Endometrium (tissue), 2 donors: Measurements from ENCODE around the gene SLC43A2.

Experiments used
- FAIRE-seq: peaks from 2 replicates; lab custom pipeline; 2012; peaks lifted over from hg19 to GRCh38; lab: Jason Lieb, UNC
- donor health status: control.
- donor health status: control.

Gene SLC43A2

DNA sequence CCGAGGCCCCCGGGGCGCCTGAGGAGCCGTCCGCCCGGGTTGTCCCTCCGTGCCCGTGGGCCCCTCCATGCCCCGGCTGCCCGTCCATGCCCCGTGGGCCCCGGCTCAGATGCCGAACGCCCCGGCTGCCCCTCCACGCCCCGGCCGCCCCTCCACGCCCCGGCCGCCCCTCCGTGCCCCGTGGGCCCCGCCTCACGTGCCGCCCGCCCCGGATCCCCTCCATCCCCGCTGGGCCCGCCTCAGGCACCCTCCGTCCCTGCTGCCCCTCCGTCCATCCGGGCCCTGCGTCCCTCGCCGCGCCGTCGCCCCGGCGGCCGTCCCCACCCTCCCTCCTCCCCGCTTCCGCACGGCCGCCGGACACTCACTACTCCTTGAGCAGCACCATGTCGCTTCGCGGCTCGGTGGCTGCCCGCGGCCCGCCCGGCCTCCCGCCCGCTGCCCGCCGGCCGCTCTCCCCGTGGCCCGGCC, 66.4 kb downstream of the SLC43A2 start:
- FAIRE-seq, result no peak

DNA sequence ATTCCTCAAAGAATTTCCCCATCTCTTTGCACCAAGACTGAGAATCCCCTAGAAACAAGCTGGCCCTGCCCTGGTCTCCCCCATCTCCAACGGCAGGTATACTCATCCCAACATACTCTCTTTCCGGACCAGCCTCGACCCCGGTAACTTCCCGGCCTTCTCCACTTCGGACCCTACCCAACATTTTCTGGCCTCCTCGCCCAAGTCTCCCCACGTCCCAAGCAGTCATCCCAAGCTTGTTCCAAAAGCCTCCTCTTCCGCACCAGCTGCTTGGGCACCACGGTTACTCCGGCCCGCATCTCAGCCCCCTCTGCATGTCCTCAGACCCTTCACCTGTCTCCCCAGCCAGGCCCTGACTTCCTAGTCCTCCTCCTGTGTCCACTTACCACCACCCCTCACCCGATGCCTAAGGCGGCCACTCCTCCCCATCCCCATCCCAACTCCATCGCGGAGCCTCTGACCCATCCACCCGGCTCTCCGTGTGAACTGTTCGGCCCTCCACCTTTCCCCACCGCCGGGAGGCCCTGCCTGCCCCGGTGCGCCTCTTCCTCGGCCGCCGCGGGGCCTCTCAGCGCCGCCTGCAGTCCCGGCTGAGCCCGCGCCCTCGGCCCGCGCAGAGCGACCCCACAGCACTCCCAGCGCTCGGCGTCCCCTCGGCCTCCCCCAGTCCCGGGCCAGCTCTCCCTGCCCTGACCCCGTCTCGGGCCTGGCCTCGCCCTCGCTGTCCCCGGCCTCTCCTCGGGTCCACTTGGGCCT, 67.0 kb downstream of the SLC43A2 start:
- no peak for FAIRE-seq

DNA sequence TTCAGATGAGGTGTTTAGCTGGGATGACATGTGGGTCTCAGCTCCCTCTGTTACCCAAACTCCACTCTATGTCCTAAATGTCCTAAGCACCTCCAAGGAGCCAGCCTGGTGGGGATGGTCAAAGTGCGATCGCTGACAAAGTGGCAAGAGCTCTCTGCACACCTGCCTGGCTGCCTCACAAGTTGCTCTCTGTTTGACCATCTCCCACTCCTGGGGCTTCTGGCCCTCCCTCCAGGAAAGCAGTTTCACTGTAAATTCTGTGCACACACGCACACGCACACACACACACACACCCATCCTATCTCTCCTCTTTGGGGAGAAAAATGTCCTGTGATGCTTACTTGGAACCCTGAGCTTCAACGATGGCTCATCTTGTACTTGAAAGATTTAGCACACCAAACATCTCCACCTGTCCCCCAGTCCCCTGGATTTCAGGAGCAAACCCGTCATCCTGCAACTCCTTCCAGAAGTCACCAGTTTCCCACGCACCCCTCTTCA, 67.7 kb downstream of the SLC43A2 start:
- no peak for FAIRE-seq

DNA sequence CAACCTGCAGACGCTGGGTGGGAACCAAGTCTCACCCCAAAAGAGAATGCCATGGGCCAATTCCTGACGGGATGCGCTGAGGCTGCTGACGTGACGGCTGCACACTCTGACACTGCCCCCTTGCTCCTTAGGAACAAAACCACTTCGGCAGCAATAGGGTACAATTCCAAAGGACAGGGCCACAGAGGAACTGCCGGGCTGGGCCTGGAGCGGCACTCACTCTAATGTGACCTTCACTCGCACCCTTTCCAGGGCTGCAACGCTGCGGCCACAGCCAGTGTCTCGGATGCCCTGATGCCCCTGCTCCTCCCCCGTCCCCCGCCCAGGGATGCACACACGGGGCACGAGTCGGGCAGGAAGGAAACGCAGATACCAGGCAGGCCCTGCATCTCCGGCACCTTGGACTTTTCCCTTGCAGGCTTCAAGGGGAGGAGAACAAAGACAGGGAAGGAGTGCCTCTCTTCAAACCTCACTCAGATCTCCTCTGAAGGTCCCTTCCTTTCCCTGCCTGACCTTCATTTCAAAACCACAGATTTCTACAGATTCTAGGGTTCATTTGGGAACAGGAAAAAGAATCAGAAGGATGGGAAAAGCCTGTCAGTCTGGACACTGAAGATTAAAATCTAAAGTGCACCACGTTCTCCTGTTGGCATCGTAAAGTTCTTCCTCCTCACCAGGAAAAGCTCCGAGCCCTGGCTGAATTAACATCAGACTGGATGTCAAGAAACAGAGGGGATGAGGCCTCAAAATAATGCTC, 68.4 kb downstream of the SLC43A2 start:
- no peak for FAIRE-seq

DNA sequence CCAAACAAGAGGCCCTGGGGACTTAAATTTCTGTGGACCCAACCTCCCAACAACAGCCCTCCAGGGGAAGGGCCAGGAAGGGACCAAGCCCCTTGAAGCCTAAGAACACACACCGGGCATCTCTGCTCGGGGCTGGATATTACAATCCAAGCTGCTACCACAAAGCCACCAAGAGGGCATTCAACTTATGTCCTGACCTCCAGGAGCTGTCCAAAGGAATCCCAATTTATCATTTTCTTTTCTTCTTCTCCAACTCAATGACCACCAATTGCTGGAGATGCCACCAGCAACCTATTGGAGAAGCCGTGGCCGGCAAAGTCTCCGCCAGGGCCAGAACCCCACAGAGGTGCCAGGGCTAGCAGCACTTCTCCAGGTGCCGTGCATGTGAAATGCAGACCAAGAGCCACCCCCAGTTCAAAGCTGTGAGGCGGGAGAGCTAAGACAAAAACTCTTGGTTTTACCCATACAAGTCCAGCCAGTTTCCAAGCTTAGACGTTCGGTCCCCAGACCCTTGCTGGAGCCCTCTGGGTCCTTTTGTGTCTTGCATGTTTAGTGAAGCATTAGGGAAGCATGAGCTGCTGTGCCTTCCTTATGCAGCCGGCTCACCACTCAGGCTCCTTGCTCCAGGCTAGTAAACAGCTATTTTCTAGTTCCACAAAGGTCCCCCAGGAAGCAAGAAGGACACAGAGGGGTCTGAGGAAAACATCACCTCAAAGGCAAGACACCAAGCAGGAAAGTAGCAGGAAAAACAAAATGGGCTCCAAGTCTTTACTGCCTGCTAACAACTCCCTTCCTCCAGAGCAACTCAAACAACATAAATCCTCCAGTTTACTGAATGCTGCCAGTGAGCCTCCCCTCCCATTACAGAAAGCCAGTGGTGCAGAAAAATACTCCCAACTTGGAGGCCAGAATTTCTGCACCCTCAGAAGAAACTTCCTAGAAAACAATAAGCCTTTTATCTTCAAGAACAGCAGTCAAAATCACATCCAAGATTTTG, 69.3 kb downstream of the SLC43A2 start:
- FAIRE-seq, result no peak

DNA sequence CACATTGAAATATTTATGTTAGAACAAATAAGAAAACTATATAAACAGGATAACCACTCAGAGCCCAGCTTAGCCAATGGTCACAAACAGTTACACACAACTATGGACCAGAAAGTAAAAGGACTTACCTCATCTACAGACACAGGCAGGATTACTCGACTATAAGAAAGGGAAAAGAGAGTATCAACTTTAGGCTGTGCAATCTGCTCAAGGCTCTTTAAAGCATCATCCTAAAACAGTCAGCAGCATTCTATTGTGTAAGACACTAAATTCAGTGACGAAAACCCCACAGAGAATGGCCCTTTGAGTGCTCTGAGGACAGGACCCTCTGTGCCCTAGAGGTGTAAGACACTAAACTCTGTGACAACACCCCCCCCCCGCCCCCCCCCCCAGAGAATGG, 70.2 kb downstream of the SLC43A2 start:
- no peak for FAIRE-seq

DNA sequence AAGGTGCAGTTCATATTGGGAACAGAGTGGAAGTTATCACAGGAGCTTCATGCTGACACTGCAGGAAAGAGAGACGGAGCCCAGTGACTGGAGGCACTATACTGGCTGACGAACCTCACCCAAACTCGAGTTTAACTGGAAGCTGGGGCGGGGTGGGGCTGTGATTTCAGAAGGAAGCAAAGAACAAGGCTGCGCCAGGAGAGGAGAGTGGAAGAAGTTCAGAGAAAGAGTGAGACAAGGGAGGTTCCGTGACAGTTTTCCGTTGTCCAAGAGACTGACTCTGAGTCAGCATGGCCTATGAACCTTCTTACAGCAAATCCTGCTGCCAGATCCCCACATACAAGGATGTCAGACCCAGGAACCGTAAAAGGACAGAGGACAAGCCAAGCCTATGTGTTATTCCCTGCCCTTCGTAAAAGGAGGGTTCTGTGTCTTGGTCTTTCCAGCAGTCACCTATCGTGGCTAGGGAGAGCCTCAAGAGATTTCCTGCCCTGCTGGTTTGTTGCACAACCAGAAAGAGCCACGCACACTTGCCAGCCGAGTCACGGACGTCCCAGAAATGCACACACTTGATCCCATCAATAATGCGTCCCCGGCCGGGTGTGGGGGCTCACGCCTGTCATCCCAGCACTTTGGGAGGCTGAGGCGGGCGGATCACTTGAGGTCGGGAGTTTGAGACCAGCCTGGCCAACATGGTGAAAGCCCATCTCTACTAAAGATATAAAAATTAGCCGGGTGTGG, 71.1 kb downstream of the SLC43A2 start:
- FAIRE-seq, result no peak

DNA sequence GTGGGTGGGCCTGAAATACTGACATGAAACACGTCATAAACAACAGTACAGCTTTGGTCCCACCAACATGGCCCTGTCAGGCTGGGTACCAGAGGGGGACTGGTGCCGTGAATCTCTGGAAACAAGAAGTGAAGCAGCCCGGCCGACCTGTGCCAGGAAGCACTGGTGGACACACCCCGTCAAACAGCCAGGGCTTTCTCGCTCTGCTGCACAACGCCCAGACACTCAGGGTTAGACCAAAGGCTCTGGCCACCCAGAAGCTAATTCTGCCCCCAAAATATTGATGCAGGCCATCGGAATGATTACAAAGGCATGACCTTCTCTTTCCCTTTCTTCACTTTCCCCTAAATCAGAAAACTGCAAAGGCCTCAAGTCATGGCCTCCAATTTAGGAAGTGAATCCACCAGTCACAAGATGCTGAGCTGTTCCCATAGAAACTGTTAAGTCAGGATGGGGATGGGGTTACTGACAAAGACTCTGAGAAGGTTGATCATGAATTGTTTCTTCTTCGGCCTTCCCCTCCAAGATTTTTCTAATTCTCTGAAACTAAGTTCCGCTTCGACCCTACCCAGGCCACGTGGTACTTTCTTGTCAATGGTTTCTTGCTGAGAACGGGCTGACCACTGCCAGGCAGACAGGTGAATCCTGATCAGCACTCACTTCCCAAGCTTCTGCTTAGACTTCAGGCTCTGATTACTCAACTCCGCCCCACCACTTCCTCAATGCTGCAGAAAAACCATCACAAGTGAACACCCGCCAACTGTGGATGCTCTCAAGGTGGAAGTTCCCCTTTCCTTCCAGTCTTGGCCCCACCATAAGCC, 72.8 kb downstream of the SLC43A2 start:
- FAIRE-seq, result no peak

DNA sequence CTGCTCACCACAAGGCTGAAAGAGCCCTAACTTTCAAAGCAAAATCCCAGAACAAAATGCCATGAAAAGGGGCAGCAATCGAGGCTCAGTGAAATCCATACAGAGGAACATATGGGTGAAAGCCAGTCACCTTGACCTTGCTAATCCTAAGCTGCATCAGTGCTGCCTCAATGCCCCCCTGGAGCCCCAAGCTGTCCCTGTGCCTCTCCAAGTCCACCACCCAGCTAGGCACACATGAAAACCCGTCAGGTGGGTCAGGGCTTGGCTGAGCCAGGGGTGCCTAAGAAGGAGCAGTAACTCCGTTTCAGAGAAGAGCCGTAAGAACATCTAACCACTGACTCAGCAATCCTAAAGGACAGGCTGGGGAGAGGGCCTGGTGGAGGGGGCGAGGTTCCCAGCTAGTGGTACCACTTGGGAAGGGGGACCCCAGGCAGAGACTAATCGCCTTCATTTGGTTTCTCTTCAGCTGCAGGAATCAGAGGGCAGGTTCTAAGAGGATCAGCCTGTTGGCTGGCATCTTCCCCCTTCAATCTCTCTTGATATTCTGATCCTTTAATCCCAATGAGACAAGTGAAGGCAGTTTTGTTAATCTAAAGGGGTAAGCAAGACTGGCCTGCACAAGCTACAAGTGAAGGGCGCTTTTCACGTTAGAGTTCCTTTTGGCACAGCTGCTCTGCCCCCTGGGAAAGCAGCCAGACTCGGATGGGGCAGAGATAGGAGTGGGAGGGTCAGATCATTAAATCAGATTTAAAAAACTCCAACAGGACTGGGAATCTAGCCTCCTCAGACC, 73.7 kb downstream of the SLC43A2 start:
- FAIRE-seq, result no peak

DNA sequence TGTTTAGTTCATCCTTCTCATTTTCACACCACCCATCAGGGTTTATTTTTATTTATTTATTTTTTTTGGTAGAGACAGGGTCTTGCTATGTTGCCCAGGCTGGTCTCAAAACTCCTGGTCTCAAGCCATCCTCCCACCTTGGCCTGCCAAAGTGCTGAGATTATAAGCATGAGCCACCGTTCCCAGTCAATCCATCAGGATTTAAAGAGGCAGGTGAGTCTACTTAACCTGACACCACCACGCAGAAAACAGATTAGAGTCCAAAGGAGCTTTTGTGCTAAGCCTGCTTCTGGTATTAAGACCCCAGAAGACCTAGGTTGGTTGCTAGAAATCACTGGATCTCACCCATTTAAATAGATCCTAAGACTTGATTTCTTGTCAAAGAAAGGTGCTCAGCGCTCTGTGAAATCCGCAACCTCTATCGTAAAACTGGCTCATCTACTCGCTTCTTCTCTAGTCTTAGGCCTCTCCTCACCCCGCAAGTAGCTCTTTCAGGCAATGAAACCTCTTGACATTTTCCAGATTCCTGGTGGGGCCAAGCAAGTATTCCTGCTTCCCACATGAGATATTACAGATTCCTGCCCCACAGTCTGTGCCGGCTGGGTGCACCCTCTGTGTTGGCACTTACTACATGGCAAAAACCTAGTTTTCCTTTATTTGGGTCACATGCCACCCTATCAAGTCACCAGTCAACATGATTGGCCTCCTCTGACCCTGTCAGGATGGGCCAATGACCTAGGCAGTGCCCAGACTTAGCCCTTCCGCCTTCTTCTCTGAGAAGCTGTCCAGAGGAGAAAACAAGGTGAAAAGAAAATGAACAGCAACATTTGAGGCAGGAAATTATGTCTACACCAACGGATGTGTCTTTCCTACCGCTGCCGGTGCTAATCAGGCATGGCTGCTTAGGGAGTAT, 75.0 kb downstream of the SLC43A2 start:
- no peak for FAIRE-seq

DNA sequence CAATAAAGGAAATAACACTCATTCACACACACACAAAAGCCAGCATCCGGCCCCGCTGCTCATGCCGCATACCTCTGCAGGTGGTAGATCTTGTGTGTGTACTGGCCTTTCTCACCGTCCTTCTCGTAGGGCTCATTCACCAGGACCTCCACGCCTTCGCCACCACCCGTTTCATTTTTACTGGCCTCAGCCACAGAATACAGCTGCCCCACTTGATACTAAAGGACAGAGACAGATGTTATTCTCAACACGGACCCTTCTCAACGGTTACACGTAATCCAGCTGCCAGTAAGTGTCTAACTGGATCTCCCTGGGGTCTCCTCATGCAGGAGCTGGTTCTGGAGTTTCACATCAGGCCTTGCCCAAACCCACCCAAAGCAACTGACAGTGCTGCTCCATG, 75.7 kb downstream of the SLC43A2 start:
- no peak for FAIRE-seq

DNA sequence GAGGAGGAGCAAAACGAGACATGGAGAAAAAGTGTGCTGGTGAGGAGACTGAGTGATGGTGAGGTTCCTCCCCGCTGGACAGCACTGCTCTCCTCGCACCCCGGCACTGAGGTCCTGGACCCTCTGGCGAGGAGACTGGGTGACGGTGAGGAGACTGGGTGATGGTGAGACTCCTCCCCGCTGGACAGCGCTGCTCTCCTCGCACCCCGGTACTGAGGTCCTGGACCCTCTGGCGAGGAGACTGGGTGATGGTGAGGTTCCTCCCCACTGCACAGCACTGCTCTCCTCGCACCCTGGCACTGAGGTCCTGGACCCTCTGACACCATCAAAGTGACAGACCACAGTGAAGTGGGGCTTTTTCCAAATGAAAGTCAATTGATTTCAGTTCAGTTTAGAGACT, 76.9 kb downstream of the SLC43A2 start:
- FAIRE-seq, result no peak

DNA sequence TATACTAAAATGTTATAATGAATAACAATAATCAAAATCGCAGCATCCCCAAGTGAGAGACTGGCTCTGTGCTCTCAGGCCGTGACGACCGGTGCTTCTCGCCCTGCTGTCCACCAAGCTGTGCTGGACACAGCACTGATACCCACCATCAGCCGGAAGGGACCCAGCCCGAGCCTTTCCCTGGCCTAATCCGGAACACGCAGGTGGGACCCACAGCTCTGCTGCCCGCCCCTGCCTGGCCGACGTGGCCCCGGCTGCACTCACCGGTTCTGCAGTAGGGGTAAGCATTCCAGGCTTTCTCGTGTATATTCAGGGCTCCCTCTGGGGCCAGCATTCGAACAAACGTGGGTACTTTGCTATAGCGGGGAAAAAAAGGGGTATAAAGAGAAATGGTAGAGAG, 80.6 kb downstream of the SLC43A2 start:
- FAIRE-seq, result no peak

DNA sequence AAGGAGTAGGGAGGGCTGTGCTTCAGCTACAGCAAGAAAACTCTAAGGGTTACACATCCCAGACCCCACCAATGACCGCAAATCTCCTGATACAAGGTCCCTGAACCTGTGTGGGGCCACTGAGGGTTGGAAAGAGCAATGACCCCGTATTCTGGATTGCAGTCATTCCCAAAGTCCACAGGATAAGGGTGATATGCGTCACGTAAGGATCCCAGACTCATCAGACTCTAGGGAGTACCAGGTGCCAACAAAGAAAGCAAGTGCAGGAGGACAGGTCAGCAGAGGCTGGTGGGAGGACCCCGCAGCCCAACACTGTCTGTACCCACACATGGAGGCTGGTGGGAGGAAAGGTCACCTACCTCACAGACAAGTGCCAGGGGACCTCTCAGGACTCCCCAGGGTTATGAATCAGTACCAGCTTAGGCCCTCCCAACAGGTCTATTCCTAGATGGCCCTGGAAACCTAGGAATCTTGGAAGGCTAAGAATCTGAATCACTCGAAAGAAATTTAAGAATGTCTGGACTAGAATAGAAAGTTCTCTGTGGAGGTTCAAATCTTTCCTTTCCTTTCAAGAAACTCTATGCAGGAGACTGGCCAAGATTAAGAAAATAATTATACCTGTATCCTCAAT, 82.2 kb downstream of the SLC43A2 start:
- FAIRE-seq, result no peak

DNA sequence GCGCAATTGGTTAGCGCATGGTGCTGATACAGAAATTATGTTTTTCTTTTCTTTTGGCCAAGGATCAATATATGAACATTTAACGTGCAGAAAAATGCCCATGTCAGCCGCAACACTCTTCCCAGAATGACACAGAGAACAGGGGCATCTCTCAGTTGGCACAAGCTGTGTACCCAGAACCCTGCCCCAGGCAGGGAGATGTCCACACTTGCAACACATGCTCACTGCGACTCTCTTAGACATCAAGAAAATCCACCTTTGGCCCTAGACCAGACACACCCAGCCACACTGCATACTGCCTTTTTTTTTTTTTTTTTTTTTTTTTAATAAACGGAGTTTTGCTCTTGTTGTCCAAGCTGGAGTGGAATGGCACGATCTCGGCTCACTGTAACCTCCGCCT, 83.0 kb downstream of the SLC43A2 start:
- no peak for FAIRE-seq

DNA sequence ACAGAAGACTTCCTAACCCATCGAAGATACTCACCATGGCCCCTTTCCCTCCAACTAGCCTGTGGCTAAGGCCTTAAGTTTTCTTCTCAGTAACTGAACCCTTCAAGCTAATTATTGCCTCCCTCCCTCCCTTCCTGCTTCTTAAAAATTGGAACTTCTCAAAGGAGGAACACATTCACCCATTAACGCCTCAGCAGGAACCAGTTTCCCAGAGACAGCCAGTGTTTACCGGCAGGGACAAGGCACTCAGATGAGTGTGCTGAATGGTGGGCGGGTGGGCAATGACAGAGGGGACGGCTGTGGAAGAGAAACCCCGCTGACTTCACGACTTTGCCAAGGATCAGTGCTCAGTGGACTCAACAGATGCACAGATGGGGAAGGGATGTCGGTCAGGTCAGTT, 86.3 kb downstream of the SLC43A2 start:
- FAIRE-seq, result no peak

DNA sequence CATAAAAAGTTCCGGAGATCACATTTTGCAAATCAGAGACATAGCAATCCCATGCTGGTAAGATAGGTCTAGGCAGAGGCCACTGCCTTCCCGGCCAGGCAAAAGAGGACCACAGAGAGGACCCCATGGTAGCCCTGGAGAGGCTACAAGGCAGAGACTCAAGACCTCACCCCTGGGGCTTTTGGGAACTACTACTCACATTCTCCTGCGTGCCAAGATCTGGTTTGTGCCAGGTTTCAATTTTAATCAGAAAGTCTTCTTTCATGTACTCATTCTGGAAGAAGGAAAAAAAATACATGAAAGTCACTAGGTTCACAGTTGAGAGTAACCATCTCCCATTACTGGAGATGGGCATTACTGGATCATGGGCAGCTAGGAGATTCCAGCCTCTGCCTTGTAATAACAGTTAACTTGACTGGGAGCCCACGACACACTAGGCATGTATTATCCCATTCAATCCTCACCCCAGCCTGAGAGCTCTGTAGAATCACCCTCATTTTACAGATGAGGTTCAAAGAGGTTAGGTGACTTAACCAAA, 87.2 kb downstream of the SLC43A2 start:
- no peak for FAIRE-seq

DNA sequence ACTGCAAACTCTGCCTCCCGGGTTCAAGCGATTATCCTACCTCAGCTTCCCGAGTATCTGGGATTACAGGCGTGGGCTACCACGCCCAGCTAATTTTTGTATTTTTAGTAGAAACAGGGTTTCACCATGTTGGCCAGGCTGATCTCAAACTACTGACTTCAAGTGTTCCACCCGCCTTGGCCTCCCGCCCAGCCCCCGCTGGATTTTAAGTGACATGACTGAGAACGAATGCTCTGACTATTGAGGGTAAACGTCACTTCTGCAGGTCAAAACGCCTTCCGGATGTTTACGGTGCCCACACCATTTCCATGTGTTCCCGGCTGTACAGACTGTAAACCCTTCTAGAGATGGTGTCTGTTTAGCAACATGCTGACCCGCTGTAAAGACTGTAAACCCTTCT, 88.8 kb downstream of the SLC43A2 start:
- FAIRE-seq, result no peak
